Epithelial cell of esophagus (primary cell): ENCODE results near the gene AP2A2.
A peak's percentile ranks its signal among the peaks of the same experiment; 100 is the strongest.

Experiments
- DNase-seq: peaks from one replicate; pipeline ENCODE4 v3.0.0; 2010; ENCODE audit warnings: low read depth
- H3K4me3 ChIP-seq: 2 replicates; pipeline ENCODE4 v1.5.1; 2011; ENCODE audit warnings: mild to moderate bottlenecking, low read length, control low read depth
- CTCF ChIP-seq: IDR thresholded peaks from 2 replicates; pipeline ENCODE4 v1.5.1; 2011; ENCODE audit warnings: low read depth, mild to moderate bottlenecking, low read length, control low read depth, inconsistent platforms; ENCODE audit not compliant: insufficient read depth; ENCODE audit errors: missing control alignments

Gene AP2A2

GRCh38 chr11:912266-912665, 13.4 kb upstream of the AP2A2 start:
- no peak for TF ChIP-seq CTCF
- no peak for DNase-seq

GRCh38 chr11:913043-913442, 12.6 kb upstream of the AP2A2 start:
- no peak for TF ChIP-seq CTCF
- no peak for DNase-seq
- H3K4me3 ChIP-seq: no peak overlapping the region

More at GRCh38 chr11:912266-912665, 13.4 kb upstream of the AP2A2 start:
- no peak overlapping the region for H3K4me3 ChIP-seq

GRCh38 chr11:914204-914603, 11.5 kb upstream of the AP2A2 start:
- no peak for TF ChIP-seq CTCF
- DNase-seq: no peak
- no peak overlapping the region for H3K4me3 ChIP-seq

DNA sequence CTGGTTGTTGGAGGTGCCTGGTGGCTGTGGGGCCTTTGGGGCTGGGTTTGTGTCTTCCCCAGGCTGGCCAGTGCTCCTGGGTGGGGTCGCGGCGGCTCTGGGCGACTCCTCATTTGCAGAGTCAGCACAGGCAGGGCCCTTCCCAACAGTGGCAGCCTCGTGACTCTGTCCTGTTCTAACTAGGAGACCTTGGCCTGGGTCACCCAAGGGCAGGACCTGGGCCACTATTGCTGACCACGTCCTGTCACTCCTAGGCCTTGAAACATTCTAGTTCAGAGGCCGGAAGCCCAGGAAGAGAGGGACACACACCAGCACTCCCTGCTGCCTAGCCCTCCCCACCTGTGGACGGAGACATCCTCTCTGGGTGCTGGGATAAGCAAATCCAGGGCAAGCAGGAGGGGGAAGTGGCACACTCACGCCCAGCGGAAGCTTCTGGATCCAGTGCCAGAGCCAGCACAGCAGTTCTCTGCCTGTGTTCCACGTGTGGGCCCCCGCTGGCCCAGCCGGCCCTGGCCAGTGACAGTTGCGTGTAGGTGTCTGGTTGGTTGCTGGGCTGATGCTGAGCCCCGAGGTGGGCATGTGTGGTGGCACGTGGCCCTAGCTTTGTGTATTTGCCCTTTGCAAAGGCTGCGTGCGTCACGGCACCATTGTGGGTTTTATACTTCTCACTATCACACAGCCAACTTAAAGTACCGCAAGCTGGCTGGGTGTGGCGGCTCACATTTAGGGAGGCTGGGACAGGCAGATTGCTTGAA, 10.7 kb upstream of the AP2A2 start:
- no peak overlapping the region for H3K4me3 ChIP-seq
- TF ChIP-seq CTCF: no peak
- no peak for DNase-seq

DNA sequence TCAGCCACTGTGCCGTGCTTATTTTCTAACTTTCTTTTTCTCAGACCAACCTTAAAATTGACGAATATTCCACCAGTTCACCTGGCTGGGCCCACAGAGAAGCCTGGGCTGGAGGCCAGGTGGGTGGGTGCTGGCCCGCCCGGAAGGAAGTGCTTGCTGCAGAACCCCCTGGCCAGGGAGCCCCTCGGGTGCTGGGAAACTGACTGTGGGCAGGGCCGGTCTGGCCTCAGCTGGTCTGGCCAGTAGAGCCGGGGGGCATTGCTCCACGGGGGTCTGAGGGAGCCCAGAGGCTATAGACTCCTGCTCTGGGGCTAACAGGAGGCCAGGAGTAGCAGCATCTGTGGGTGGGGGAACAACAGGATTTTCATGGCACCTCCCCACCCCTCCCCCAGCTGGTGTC, 8.2 kb upstream of the AP2A2 start:
- no peak for TF ChIP-seq CTCF
- DNase-seq: no peak
- H3K4me3 ChIP-seq: no peak overlapping the region

DNA sequence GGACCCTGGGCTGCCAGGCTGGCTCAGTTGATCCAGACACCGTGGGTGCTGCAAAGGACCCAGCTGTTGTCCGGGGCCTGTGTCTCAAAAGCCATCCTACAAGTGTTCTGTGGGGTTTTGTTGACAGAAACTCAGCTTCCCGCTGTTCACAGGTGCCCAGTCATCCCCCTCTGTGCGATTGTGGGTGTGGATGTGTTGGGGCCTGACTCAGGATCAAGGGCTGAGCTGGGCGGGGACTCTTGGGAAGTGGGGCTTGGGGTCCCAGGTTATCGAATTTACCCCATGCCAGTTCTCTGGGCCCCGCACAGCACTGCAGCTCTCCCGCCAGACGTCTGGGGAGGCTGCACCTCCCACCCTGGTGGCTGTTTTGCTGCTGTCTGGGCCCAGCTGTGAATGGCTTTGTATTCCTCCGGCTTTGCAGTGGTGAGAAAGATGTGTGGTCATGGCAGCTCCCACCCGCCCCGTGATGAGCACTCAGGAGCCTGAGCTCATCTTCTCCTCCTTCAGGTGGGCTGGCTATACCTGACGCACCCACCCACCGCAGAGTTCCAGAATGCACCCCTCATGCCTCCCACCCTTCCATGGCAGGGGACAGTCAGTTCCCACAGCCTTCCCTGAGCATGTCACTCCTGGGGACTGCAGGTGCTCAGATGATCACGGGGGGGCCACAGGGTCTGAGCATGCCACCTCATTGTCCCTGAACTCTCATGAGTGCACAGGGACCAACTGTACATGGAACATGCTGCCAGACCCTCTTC, 3.6 kb upstream of the AP2A2 start:
- DNase-seq: peak; percentile 46
- H3K4me3 ChIP-seq: no peak overlapping the region
- TF ChIP-seq CTCF: no peak
